OCI-LY1 (cell line): ENCODE results near the gene MAGEA11.
"Not testable (repeated sequence)": the region's sequence is repeated elsewhere in the genome, so short reads cannot be mapped to it uniquely, and the experiment has no call there.

Experiments
- H2AFZ ChIP-seq: fragments of 200-600 bp; sonication (generic), shearing (Covaris generic); 2 replicates; pipeline ENCODE4 v1.6.0; 2014; ENCODE audit warnings: antibody characterized with exemption, mild to moderate bottlenecking, low read length
- H3F3A ChIP-seq: fragments of 200-600 bp; sonication (generic), shearing (Covaris generic); 2 replicates; pipeline ENCODE4 v1.6.0; 2014; ENCODE audit warnings: mild to moderate bottlenecking, antibody characterized with exemption, low read length, moderate library complexity; ENCODE audit not compliant: insufficient read depth
- H3K27ac ChIP-seq: fragments of 200-600 bp; sonication (generic); 2 replicates; pipeline ENCODE4 v1.5.1; 2014; ENCODE audit warnings: low read length, mixed run types, mild to moderate bottlenecking, low read depth; ENCODE audit not compliant: poor library complexity, severe bottlenecking
- H3K27me3 ChIP-seq: fragments of 200-600 bp; sonication (generic); 2 replicates; pipeline ENCODE4 v1.6.0; 2014; ENCODE audit warnings: antibody characterized with exemption, mild to moderate bottlenecking, low read length, moderate library complexity; ENCODE audit not compliant: insufficient read depth
- H3K36me3 ChIP-seq: fragments of 200-600 bp; sonication (generic); 2 replicates; pipeline ENCODE4 v1.6.1; 2014; ENCODE audit warnings: mild to moderate bottlenecking, antibody characterized with exemption, low read length, moderate library complexity, mixed read lengths; ENCODE audit not compliant: insufficient read depth
- H3K4me1 ChIP-seq: fragments of 200-600 bp; sonication (generic); 2 replicates; pipeline ENCODE4 v1.5.1; 2014; ENCODE audit warnings: mild to moderate bottlenecking, low read length, moderate library complexity; ENCODE audit not compliant: insufficient read depth, severe bottlenecking
- H3K4me2 ChIP-seq: fragments of 200-600 bp; sonication (generic), shearing (Covaris generic); 2 replicates; pipeline ENCODE4 v1.6.1; 2014; ENCODE audit warnings: low read length
- H3K4me3 ChIP-seq: fragments of 200-600 bp; sonication (generic); 2 replicates; pipeline ENCODE4 v1.5.1; 2014; ENCODE audit warnings: low read length, low read depth, mild to moderate bottlenecking, mixed read lengths; ENCODE audit not compliant: poor library complexity, severe bottlenecking
- H3K79me2 ChIP-seq: fragments of 200-600 bp; shearing (Covaris generic); 2 replicates; pipeline ENCODE4 v1.6.1; 2016; ENCODE audit warnings: mixed run types, low read length, mixed read lengths; ENCODE audit not compliant: insufficient read depth
- H3K9ac ChIP-seq: fragments of 200-600 bp; sonication (generic), shearing (Covaris generic); 2 replicates; pipeline ENCODE4 v1.6.1; 2014; ENCODE audit warnings: mild to moderate bottlenecking, low read length, mixed read lengths
- H3K9me2 ChIP-seq: fragments of 200-600 bp; sonication (generic), shearing (Covaris generic); 2 replicates; pipeline ENCODE4 v1.6.1; 2014; ENCODE audit warnings: low read depth, mild to moderate bottlenecking, low read length, mixed read lengths
- H3K9me3 ChIP-seq: fragments of 200-600 bp; shearing (Covaris generic); 2 replicates; pipeline ENCODE4 v1.6.1; 2014; ENCODE audit warnings: low read length, mixed read lengths
- H4K20me1 ChIP-seq: fragments of 200-600 bp; sonication (generic), shearing (Covaris generic); 2 replicates; pipeline ENCODE4 v1.6.0; 2016; ENCODE audit warnings: mild to moderate bottlenecking, low read length; ENCODE audit not compliant: insufficient read depth
- CTCF ChIP-seq: fragments of 200-600 bp; sonication (generic), shearing (Covaris generic); IDR thresholded peaks from 2 replicates; pipeline ENCODE4 v1.5.1; 2017; ENCODE audit warnings: mild to moderate bottlenecking, antibody characterized with exemption, low read length, moderate library complexity, mixed read lengths
- EZH2 ChIP-seq: fragments of 200-600 bp; sonication (generic), shearing (Covaris generic); IDR thresholded peaks from 2 replicates; pipeline ENCODE4 v1.8.0; 2017; ENCODE audit warnings: borderline replicate concordance, mixed run types, mild to moderate bottlenecking, antibody characterized with exemption, low read length, moderate library complexity, mixed read lengths

MAGEA11 gene

GRCh38 chrX:149727308-149727707 lies 15.4 kb downstream of the MAGEA11 start:
- H3K9me3 ChIP-seq, H3K79me2 ChIP-seq: not testable (repeated sequence)

GRCh38 chrX:149742269-149742668 lies 30.4 kb downstream of the MAGEA11 start:
- H3K4me2 ChIP-seq, H3K4me3 ChIP-seq, H2AFZ ChIP-seq, H3K27ac ChIP-seq, H3K9me3 ChIP-seq, H4K20me1 ChIP-seq, H3K9ac ChIP-seq, H3K4me1 ChIP-seq, H3K36me3 ChIP-seq, H3K9me2 ChIP-seq, H3K27me3 ChIP-seq, H3K79me2 ChIP-seq, H3F3A ChIP-seq: not testable (repeated sequence)

More at GRCh38 chrX:149727308-149727707, 15.4 kb downstream of the MAGEA11 start:
- not testable (repeated sequence) for H3K4me3 ChIP-seq, H3K9me2 ChIP-seq, H3K27ac ChIP-seq, H3K9ac ChIP-seq, H3K4me1 ChIP-seq, H2AFZ ChIP-seq, H3K27me3 ChIP-seq, H3F3A ChIP-seq, H4K20me1 ChIP-seq, H3K36me3 ChIP-seq, H3K4me2 ChIP-seq

GRCh38 chrX:149746390-149747007 lies 34.6 kb downstream of the MAGEA11 start:
- H3K79me2 ChIP-seq, H3K4me2 ChIP-seq, H3K27ac ChIP-seq, H3K9ac ChIP-seq, H3K9me3 ChIP-seq, H3K27me3 ChIP-seq, H3K4me3 ChIP-seq, H3F3A ChIP-seq, H4K20me1 ChIP-seq, H2AFZ ChIP-seq, H3K9me2 ChIP-seq, H3K4me1 ChIP-seq, H3K36me3 ChIP-seq: not testable (repeated sequence)

GRCh38 chrX:149757206-149758067 lies 45.6 kb downstream of the MAGEA11 start:
- Histone ChIP-seq H3K27ac (no peak overlapping the region), H3F3A (no peaks in the 10 kb centered on the region), H3K9me3 (no peaks in the 10 kb centered on the region), H3K27me3 (no peaks in the 10 kb centered on the region), H3K9me2 (no peaks in the 10 kb centered on the region), H2AFZ (no peak overlapping the region), H4K20me1 (no peaks in the 10 kb centered on the region), H3K36me3 (no peaks in the 10 kb centered on the region), H3K79me2 (no peaks in the 10 kb centered on the region), H3K4me3 (no peak overlapping the region), H3K9ac (no peak overlapping the region), H3K4me1 (no peaks in the 10 kb centered on the region), H3K4me2 (no peak overlapping the region)
- TF ChIP-seq CTCF (no peak), EZH2 (no peak)
